EL (cell line): ENCODE measurements around the gene LKAAEAR1.

Experiments used
- DNase-seq: peaks from one replicate; pipeline ENCODE4 v3.0.0-alpha.2; 2016

LKAAEAR1 gene

DNA sequence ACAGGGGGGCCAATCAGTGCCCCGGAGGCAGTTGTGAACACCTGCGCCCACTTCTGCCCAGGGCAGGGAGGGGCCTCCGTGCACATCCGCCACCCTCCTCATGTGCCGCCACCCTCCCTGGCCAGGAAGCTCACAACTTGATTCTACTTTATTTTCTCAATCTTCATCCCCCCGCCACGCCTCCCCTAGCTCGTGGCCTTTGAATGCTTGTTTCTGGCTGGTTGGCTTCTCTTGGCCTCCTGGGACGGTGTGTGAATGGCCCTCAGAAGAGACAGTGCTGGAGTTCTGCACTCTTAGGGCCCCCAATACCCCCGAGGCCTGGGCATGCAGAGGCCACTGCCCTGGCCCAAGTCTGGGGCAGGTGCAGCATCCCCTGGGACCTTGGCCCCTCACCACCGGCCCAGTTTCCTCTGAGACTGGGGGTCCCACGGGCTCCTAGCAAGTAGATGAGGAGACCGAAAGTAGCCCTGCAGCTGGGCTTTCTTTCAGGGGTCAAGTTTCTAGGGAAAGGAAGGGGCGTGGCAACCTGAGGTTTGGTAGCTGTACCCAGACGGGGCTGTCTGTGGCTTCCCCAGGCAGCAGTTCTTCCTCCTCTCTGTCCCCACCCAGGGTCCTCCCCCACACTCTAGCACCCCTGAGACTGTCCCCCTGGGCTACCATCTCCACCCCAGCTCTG is 6.2 kb downstream of the LKAAEAR1 start:
- DNase-seq, result no peak

DNA sequence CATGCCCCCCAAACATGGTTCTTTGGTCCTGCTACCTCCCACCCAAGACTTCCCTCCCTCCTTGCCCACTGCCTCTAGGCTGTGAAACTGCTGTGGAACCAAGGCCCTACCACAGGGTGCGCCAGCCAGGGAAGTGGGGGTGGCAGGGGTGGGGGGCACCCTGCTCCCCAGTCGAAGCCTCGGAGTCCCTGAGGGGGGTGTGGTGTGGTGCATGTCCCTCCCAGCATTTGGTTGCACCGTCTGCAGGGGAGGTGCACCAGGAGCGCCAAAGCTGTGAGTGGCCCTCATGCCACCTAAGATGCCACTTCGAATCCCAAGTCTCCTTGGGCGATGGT is 6.7 kb downstream of the LKAAEAR1 start:
- DNase-seq, result no peak

DNA sequence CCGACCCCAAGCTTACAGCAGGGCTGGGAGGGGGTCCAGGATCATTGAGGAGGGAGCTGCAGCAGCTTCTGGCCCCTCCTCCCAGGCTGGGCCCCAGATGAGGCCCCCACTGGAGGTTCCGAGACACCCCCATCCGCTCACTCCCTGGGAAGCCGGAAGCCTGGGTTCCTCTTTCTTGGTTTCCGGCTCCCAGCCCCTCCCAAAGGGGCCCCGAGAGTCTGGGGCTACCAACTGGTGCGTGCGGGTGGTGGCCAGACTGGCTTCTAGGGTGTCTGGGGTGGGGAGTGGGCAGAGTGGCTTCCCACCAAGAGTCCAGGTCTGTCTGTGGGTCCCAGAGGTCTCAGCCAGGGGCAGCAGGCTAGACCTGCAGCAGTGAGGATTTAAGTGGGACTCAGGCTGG is 7.1 kb downstream of the LKAAEAR1 start:
- DNase-seq, result no peak

DNA sequence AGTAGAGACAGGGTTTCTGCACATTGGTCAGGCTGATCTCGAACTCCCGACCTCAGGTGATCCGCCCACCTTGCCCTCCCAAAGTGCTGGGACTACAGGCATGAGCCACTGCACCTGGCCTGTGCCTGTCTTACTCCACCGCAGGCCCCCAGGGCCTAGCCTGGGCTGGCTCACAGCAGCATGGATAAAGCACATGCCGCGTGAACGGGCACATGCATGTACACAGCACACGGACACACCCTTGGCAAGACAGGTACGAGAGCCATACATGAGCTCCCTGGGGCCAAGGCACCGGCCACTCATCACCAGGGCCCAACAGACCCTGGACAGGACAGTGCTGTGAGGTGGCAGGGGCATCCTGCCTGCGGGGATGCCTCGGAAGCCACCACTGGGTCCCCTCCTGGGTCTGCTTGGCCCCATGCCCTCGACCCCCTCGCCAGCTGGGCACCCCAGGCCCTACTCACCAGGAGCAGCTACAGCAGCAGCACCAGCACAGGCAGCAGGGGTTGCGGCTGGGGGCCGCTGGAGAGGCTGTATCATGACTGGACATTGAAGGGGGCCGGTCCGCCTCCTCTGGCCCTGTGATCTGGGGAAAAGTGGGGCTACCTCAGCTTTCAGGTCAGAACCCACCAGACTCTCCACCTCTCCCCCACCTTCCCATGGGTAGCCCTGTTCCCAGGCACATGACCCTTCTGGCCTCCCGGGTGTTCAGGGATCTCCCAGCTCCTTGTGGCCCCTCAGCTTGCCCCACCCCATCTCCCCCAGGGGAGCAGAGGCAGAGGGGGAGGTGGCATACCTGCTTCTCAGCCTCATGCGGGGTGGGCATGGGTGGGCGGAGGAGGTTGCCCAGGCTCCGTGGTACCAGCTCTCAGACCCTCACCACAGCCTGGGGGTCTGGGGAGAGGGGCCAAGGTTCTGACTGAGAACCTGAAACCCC is 7.9 kb downstream of the LKAAEAR1 start:
- no peak for DNase-seq

DNA sequence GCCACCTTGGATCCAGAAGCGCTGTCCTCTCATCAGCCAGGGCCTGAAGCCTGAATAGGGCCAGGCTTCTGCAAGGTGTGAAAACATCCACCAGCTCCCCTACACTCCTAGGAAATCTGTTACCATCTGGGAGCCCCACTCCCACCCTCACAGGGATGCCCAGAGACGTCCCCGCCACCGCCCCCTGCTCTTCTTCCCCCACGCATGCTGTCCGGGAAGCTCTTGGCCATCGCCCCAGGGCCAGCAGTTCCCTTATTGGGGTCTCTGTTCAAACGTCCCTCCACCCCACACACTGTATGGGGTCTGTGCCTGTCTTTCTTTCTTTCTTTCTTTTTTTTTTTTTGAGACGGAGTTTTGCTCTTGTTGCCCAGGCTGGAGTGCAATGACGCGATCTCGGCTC is 8.6 kb downstream of the LKAAEAR1 start:
- DNase-seq, result no peak

DNA sequence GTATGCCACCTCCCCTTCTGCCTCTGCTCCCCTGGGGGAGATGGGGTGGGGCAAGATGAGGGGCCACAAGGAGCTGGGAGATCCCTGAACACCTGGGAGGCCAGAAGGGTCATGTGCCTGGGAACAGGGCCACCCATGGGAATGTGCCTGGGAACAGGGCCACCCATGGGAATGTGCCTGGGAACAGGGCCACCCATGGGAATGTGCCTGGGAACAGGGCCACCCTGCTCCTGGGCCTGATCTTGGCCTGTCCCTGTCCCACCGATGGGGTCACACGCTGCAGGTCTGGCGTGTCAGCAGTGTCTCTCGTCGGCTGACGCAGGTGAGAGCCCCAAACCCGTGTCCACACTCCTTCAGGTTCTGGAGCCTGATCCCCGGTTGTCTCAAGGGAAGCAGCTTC is 9.2 kb downstream of the LKAAEAR1 start:
- no peak for DNase-seq

DNA sequence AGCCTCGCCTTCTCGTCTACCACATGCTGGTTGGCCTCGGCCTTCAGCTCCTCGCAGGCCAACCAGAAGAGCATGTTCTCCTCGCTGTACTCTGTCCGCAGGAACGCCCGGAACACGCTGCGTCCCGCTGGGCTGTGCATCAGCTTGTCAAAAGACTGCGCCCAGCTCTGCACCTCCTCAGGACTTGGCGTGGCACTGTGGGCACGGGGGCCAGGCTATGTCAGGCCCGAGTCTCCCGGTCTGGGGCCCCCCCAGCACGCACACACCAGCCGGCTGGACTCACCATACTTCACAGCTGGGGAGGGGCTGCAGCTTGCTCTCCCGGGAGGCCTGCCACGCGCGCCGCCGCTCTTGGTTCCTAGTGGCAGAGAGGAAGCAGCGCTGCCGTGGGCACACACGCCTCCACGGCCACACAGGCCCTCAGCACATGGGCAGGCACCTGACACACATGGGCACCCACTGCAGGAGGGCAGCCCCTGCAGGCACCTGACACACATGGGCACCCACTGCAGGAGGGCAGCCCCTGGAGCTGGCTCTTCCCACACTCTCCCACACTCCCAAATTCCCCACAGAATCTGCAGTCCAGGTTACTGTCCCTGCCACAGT is 9.9 kb downstream of the LKAAEAR1 start:
- no peak for DNase-seq

DNA sequence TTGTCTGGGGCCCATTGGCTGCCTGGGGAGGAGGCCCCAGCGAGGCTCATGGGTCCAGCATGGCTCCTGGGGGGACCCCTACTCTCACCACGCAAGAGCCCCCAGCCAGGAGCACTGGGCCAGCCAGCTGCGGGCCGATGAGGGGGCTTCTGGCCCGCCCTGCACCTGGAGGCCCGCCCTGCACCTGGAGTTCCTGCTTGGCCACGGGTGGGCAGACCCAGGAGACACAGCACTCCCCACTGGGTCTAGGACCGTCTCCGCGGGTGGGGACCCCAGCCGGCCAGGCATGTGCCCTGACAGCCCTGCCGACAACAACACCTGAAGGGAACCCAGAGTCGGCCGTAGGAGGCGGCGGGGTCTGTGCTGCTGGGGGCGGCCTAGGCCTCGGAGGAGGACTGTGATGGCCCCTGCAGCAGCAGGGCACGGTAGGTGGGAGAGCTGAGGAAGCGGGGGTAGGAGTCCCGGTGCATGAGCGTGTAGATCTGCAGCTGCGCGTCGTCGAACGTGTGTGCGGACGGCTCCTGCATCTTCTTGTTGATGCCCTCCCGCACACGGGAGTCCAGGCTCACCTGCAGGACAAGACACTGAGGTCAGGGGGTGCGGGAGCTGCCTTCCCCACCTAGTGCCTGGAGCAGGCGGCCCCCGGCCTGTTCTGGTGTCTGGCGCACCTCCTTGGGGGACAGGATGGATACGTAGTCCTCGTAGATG is 10.6 kb downstream of the LKAAEAR1 start:
- no peak for DNase-seq

DNA sequence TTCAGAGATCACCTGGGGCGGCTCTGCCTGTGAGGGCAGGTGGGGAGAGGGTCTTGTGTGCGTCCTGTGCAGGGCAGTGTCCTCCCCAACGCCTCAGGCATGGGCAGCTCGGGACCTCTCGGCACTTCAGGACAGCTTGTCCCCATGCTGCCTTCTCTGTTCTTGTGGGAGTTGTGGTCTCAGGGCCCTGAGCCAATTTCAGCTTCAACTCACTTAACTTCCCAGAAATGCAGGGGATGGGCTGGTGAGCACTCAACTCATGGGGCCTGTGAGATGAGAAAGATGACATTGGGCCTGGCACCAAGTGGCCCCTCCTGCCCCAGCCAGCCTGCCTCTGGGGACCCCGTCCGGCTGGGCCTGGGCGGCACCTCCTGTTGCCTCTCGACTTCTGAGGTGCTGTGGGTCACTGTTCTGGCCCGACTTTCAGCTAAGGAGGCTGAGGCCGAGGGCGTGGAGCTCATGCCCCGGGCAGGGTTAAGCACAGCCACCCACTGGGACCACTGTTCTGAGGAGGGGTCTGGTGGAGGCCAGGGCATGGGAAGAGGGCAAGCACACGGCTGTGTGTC is 11.6 kb downstream of the LKAAEAR1 start:
- no peak for DNase-seq

DNA sequence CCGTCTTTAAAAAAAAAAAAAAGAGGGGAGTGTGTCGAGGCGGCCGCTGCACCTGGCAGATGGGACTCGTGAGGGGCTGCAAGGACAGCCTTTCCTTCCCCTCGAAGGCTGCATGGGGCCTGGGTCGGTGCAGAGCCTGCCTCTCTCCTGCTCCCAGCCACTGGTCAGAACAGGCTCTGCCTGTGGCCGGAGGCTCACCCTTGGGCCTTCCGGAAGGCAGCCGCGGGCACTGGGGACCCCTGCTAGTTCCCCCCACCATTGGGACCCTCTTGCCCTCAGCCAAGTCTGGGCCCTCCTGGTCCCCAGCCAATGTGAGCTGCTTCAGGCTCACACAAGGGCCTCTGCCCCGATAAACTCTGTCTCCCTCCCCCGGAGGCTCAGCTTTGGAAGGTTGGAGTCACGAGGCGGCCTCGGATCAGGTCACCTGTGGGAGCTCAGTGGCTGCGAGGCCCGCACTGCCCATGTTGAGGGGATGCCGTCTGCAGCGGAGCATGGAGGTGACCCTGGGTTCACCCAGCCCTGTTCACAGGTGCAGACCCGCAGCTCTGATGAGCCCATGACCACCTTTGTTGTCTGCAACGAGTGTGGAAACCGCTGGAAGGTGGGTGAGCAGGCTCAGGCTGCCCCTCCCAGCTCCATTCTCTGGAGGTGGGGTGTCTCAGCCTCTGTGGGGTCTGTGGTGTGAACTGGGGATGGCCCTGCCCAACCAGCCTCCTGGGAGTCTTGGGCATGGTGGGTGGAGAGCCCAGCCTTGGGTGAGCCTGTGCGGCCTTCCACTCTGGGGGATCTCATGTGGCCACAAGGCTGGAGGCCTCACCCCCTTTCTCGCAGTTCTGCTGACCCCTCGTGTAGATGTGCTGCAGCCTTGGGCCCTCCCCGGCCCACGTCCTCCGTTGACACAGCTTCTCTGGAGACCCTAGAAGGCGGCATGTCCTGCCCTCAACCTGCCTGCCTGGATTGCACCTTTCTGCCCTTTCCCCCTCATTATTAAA is 12.6 kb downstream of the LKAAEAR1 start:
- DNase-seq, result no peak

DNA sequence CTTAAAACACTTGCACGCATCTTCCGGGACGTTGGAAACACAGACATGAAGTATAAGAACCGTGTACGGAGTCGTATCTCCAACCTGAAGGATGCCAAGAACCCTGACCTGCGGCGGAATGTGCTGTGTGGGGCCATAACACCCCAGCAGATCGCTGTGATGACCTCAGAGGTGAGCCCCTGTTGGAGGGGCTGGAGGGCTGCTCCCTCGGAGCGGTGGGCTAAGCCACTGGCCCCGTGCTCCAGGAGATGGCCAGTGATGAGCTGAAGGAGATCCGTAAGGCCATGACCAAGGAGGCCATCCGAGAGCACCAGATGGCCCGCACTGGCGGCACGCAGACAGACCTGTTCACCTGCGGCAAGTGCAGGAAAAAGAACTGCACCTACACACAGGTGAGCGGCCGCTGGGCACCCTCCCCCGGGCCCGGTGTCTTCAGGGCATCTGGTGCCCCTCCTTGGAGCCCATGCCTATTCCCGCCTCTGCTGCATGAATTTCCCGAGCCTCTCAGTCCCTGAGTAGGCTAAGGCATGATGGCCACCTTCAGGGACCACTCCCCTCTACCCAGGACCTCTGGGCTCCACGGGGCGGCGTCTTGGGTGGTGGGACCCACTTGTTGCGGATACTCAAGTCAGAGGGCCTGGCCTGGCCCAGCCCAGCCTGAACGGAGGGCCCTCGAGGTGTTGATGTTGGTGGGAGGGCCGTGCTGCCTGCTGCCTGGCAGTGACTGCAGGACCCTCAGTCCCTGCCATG is 13.8 kb downstream of the LKAAEAR1 start:
- DNase-seq, result no peak

DNA sequence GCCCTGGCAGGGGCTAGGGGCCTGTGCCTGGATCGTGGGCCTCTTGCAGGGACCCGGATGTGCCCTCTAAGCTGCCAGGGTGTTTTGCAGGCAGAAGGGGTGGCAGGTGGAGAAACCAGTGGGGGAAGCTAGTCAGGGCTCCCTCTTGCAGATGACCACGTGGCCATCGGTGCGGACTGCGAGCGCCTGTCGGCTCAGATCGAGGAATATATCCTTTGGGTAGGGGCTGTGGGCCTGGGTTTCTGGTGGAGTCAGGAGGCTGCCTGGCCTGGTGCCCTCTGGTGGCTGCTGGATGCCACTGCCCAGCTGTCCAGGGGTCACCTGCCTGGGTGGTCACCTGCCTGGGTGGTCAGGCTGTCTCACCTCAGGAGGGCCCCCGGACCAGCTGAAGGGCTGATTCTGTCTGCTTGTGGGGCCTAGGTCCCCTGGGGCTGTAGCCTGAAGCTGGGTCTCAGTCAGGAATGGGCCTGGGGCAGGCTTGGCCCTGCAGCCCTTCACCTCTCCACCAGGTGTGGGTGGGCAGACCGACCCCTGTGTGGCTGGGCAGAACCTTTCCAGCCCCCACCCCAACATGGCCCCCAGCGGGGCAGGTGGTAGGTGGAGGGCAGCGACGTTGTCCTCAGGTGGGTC is 14.5 kb downstream of the LKAAEAR1 start:
- DNase-seq, result no peak

DNA sequence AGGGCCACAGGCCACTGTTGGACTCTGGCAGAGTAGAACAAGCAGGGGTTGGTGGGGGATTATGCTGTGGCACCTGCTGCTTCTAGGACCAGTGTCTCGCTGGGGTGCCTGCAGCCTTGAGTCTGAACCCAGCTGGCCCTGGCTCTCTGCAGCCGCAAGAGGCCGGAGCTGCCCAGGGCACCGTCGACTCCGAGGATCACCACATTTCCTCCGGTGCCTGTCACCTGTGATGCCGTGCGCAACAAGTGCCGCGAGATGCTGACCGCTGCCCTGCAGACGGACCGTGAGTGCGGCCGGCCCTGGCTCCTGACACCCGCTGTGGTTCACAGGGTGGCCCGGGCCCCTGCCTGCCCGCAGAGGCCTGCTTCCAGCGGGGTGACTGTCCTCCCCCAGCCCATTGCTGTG is 15.0 kb downstream of the LKAAEAR1 start:
- DNase-seq, result no peak

DNA sequence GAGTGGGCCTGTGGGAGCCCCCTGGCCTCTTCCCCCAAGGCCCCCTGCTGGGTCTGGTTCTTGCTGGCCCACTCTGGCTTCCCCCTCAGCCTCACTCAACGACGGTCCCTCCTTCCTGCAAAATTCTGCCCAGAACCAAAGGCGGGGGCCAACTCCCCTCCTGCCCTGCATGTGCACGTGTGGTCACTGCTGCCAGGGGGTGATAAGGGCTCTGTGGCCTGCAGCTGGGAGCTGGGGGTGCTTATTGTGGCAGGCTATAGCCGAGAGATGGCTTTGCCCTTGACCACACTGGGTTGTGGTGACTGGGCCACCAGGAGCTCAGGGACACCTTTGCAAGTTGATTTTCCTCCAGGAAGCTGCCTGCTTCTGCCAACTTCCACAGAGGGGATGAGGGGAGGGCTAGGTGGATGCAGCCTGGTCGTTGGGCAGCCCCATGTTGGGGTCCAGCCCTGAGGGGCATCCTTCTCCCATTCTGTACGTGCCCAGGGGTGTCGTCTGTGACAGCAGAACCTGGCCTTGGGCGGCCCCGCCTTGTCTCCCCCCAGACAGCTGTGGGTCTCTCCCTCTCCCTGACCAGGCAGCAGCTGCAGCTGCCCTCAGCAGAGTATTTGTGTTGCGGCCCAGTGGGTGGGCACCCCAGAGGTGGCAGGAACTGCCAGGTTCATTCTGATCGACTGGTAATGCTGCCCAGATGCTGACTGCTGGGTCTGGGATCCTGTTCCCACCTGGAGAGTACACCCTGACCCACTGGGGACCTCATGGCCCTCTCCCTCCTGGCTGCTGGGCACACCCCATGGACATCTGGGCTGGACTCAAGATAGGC is 15.6 kb downstream of the LKAAEAR1 start:
- no peak for DNase-seq

DNA sequence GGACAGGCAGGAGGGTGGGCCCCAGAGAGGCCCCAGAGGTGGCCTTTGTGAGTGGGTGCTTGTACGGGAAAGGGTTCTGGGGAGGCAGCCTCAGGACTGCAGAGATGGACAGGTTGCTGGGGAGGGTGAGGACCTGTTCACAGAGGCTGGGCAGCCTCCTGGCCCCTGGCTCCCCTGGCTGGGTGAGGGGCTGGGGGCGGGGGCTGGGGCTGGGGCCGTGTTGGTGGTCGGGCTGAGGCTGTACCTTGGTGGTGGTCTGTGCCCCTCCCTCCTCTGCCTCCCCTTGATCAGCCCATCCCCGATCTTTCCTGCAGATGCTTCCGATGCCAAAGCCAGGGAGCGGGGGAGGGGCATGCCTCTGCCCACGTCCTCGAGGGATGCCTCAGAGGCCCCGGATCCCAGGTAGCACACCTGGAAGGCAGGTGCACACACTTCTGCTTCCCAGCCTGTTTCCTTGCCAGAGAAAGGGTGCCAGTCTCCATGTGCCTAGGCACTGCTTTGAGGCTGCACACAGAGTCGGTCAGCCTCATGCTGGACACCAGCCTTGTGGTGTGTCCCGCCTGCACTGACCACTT is 16.4 kb downstream of the LKAAEAR1 start:
- DNase-seq, result no peak

DNA sequence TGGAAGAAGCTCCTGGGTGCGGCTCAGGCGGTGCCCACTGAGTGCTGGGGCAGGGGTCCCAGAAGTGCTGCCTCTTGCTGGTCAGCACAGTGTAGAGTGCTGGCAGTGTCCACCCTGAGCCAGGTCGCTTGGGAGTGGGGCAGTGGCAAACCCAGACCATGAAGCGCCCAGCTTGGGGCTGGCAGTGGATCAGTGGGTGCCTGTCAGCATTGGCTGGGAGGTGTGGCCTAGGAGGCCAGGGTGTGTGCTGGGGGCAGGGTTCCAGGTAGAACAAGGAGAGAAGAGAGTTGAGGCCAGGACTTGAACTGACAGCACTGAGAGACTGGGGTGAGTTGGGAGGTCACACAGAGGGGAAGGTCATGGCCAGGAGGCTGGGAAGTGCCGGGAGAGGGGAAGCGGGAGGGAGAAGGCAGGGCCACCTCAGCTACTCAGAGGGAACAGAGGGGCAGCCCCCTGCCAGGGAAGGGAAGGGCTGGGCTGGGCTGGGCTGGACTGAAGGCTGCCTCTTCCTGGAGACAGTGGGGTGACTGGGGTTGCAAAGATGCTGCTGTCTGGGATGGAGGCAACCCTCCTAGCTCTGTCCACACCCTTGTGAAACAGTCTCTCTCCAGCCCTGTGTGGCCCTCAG is 17.1 kb downstream of the LKAAEAR1 start:
- no peak for DNase-seq

DNA sequence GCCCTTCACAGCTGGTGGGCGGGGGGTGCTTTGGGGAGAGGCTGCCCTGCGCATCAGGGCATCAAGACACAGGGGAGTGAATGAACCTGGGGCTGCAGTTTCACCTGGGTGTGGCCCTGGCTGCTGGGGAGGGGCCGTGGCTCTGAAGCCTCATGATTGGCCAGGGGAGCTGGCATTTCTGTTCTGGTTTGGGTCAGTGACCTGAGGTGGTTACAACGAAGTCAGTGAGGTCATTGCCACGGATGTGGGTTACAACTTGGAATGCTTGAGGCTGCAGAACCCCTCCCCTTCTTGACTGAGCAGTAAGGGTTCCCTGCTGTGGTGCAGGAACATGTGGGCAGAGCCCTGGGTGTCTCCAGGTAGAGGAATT is 18.2 kb downstream of the LKAAEAR1 start:
- peak; percentile 93 for DNase-seq

DNA sequence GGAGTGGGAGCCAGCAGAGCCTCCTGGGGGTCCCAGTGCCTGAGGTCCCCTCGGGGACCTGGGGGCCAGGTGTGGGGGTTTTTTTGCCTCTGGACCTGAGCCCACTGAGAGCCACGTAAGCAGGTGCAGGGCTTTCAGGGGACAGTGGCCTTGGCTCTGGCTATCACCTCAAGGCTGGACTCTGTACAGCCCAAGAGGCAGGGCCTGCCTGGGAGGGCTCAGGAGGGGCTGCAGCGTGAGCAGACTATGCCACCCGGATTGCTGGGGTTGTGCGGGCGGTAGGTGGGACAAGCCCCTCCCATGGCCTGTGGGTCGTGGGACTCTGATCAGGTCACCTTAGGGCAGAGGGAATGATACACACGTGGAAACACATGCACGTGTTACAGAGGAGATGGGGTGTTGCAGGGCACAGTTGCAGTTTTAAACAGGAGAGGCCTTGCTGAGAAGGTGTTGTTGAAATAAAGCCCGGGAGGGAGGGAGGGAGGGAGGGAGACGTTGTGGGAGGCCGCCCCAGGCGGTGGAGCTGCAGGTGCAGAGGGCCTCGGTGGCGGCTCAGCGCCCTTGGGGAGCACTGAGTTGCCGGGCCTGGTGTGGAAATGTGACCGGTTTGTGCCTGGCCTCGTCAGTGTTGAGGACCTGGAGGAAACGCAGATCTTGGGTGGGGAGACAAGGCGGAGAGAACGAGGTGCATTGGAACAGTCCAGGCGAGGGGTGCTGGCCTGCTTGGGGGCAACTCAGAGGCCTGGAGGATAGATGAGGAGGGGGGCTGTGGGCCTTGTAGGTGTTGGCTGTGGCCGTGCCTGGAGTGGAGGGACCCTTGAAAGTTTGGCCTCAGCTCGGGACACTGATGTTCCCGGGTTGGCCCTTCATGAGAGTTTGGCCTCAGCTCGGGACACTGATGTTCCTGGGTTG is 18.9 kb downstream of the LKAAEAR1 start:
- DNase-seq, result no peak
